Measurements from ENCODE around the gene FBF1.
"Not testable (repeated sequence)": the region's sequence is repeated elsewhere in the genome, so short reads cannot be mapped to it uniquely, and the experiment has no call there.

The FBF1 gene

GRCh38 chr17:75970626-75971025 lies 29.8 kb upstream of the FBF1 start:
- DNase-seq, result no peak
- Mint-ChIP-seq H3K4me1 (peaks cover 5% of the 10 kb centered on the region), H3K4me3 (no peak overlapping the region), H3K36me3 (ENCODE audit: low read depth) (peaks cover 5% of the 10 kb centered on the region), H3K9me3 (no peaks in the 10 kb centered on the region), H3K27ac (no peak overlapping the region), H3K27me3 (no peaks in the 10 kb centered on the region)
- no peak for ATAC-seq

GRCh38 chr17:75970011-75970523 lies 29.2 kb upstream of the FBF1 start:
- no peak overlapping the region for H3K27ac Mint-ChIP-seq
- ATAC-seq, result no peak
- H3K36me3 Mint-ChIP-seq (ENCODE audit: low read depth), result peaks cover 5% of the 10 kb centered on the region
- no peaks in the 10 kb centered on the region for H3K9me3 Mint-ChIP-seq
- H3K27me3 Mint-ChIP-seq, result no peaks in the 10 kb centered on the region
- peaks cover 3% of the 10 kb centered on the region for H3K4me1 Mint-ChIP-seq
- H3K4me3 Mint-ChIP-seq, result no peak overlapping the region
- DNase-seq, result no peak

DNA sequence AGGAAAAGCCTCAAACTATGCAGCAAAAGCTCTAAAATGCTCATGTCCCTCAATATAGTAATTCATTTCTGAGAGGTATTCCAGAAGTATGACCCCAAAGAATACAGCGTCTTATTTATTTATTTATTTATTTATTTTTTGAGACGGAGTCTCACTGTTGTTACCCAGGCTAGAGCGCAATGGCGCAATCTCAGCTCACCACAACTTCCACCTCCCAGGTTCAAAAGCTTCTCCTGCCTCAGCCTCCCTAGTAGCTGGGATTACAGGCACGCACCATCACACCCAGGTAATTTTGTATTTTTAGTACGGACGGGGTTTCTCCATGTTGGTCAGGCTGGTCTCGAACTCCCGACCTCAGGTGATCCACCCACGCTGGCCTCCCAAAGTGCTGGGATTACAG lies 28.2 kb upstream of the FBF1 start:
- not testable (repeated sequence) for H3K27ac Mint-ChIP-seq; ATAC-seq; H3K36me3 Mint-ChIP-seq (ENCODE audit: low read depth); H3K9me3 Mint-ChIP-seq; H3K4me1 Mint-ChIP-seq; DNase-seq; H3K27me3 Mint-ChIP-seq; H3K4me3 Mint-ChIP-seq

DNA sequence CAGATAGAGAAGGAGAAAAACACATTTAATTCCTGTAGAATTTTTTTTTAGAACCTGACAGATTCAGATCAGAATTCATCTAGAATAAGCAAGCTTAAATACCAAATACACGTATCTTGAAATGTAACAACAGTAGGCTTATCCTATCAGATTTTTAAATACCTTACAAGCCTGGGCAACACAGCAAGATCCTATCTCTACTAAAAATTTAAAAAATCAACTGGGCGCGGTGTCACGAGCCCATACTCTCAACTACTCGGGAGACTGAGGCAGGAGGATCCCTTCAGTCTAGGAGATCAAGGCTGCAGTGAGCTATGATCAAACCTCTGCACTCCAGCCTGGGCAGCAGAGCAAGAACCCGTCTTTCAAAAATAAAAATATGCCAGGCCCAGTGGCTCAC lies 24.6 kb upstream of the FBF1 start:
- Mint-ChIP-seq H3K9me3 (no peaks in the 10 kb centered on the region), H3K27me3 (no peaks in the 10 kb centered on the region), H3K4me3 (no peak overlapping the region), H3K4me1 (peaks cover 10% of the 10 kb centered on the region), H3K27ac (no peak overlapping the region), H3K36me3 (ENCODE audit: low read depth) (no peaks in the 10 kb centered on the region)
- DNase-seq (no peak), ATAC-seq (no peak)

DNA sequence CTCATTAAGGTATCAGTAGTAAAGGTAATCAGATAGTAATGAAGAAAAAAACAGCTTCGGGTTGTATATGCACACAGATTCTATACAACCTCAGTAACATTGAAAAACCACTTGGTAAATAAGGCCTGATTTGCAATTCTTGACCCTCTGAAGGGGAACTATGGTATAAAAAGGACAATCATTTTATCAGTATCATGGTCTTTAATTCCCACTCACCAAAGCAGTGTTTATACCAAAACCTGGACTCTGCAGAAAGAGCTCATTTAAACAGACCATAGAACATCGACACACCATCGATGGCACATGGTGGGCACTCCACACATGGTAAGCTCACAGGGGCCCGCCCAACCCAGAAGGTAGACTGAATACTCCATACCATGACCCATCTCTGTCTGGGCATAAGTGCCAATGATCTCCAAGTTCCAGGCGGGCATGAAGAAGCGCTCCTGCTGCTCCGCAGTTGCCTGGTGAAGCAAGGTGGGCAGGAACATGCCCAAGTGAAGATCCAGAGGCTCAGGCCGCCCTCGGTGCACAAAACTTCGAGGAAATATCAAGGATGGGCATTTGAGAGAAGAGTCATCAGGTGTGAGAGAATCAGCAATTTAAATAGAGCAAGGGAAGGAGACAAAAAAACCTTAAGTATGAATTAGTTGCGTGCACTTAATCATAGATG lies 19.1 kb upstream of the FBF1 start:
- Mint-ChIP-seq H3K9me3 (no peaks in the 10 kb centered on the region), H3K27ac (no peak overlapping the region), H3K4me3 (no peak overlapping the region), H3K27me3 (no peaks in the 10 kb centered on the region), H3K36me3 (ENCODE audit: low read depth) (peaks cover 9% of the 10 kb centered on the region), H3K4me1 (peaks cover 8% of the 10 kb centered on the region)
- ATAC-seq (no peak), DNase-seq (no peak)

GRCh38 chr17:75959051-75959838 lies 18.4 kb upstream of the FBF1 start:
- no peak overlapping the region for H3K27ac Mint-ChIP-seq
- ATAC-seq, result no peak
- H3K9me3 Mint-ChIP-seq, result no peaks in the 10 kb centered on the region
- H3K4me3 Mint-ChIP-seq, result no peak overlapping the region
- DNase-seq, result no peak
- H3K36me3 Mint-ChIP-seq (ENCODE audit: low read depth), result peaks cover 9% of the 10 kb centered on the region
- H3K4me1 Mint-ChIP-seq, result peaks cover 3% of the 10 kb centered on the region
- H3K27me3 Mint-ChIP-seq, result no peaks in the 10 kb centered on the region

GRCh38 chr17:75950855-75951554 lies 10.2 kb upstream of the FBF1 start:
- no peak for DNase-seq
- Mint-ChIP-seq H3K27me3 (no peaks in the 10 kb centered on the region), H3K36me3 (ENCODE audit: low read depth) (peaks cover 21% of the 10 kb centered on the region), H3K27ac (no peak overlapping the region), H3K4me3 (no peak overlapping the region), H3K4me1 (no peaks in the 10 kb centered on the region), H3K9me3 (no peaks in the 10 kb centered on the region)
- no peak for ATAC-seq

- H3K36me3 Mint-ChIP-seq (ENCODE audit: low read depth), result peaks cover 21% of the 10 kb centered on the region
- H3K4me1 Mint-ChIP-seq, result no peaks in the 10 kb centered on the region
- DNase-seq (no peak), ATAC-seq (no peak)
- H3K27ac Mint-ChIP-seq, result no peak overlapping the region
- H3K9me3 Mint-ChIP-seq, result no peaks in the 10 kb centered on the region
- no peak overlapping the region for H3K4me3 Mint-ChIP-seq
- H3K27me3 Mint-ChIP-seq, result no peaks in the 10 kb centered on the region
Observed at GRCh38 chr17:75950421-75950820, 9.6 kb upstream of the FBF1 start.

DNA sequence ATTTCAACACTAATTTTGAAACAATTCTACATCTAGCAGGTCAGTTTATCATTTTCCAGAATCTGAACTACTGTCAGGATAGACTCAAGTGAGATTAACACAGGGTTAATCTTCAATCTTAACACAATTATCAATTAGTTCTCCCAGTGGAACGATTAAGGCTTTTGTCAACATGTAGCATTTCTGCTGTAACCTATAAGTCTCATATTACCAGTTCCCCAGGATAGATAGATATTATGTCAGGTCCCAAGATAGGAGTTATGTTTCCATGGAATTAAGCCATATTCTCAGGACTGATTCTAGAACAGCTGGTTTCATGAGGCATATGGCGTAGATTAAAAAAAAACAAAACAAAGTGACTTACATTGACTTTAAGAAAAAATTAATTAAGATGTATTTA lies 4.4 kb upstream of the FBF1 start:
- H3K27ac Mint-ChIP-seq, result no peak overlapping the region
- peaks cover 5% of the 10 kb centered on the region for H3K36me3 Mint-ChIP-seq (ENCODE audit: low read depth)
- H3K4me3 Mint-ChIP-seq, result no peak overlapping the region
- no peaks in the 10 kb centered on the region for H3K9me3 Mint-ChIP-seq
- peaks cover 12% of the 10 kb centered on the region for H3K4me1 Mint-ChIP-seq
- DNase-seq (no peak), ATAC-seq (no peak)
- H3K27me3 Mint-ChIP-seq, result no peaks in the 10 kb centered on the region

DNA sequence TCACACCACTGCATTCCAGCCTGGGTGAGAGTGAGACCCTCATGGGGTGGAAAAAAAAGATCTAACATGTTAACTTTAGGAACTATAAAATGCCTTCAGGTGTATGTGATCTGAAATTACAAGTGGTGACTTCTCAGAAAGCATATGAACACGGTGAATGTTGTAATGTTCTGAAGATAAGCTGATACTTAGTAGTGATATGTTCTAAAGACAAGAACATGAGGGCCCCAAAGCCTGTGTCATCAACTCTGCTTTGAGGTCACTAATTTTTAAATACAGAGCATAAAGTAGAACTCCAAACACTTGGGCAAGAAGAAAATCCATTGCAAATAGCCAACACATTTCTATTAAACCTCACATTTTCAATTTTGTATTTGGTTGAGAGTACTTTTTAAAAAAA lies 2.6 kb upstream of the FBF1 start:
- no peaks in the 10 kb centered on the region for H3K27me3 Mint-ChIP-seq
- H3K9me3 Mint-ChIP-seq, result no peaks in the 10 kb centered on the region
- DNase-seq, result no peak
- no peaks in the 10 kb centered on the region for H3K36me3 Mint-ChIP-seq (ENCODE audit: low read depth)
- H3K4me1 Mint-ChIP-seq, result peaks cover 17% of the 10 kb centered on the region
- ATAC-seq, result no peak
- H3K27ac Mint-ChIP-seq, result no peak overlapping the region
- H3K4me3 Mint-ChIP-seq, result no peak overlapping the region

DNA sequence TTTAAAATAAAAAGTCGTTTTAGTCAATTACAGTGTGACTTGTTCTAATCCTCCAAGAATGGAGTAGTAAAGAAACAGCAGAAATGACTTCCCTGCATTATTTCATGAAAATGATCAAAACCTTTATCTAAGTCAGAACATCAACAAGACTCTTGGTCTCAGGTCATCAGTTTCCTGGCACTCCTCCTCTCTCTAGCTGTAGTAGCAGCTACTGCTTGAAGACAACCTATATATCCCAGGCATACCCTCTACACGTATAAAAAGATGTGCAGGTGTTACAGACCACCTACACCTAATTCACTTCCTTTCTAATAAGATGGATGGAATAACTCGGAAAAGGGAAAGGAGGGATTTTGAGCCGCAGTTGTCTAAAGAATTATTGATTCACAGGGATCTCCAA lies 1.6 kb upstream of the FBF1 start:
- no peak overlapping the region for H3K27ac Mint-ChIP-seq
- H3K9me3 Mint-ChIP-seq, result no peaks in the 10 kb centered on the region
- H3K4me1 Mint-ChIP-seq, result peaks cover 17% of the 10 kb centered on the region
- H3K36me3 Mint-ChIP-seq (ENCODE audit: low read depth), result no peaks in the 10 kb centered on the region
- no peaks in the 10 kb centered on the region for H3K27me3 Mint-ChIP-seq
- ATAC-seq (no peak), DNase-seq (no peak)
- no peak overlapping the region for H3K4me3 Mint-ChIP-seq

DNA sequence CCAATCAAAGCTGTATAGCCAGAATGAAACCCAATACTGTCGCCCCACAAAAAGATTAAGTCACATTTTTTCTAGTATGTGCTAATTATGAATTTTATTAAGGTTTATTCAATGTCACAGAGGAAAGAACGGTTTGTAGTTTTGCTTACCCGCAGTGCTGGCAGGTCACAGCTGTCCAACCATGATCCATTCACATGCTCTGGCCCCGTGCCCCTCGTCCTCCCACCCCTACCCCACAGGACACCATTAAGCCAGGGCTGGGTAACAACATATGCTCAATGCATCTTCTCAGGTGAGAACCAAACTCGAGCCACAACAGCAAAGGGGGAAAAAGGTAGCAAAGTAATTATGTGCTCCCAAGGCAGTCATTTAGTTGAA lies 589 bp upstream of the FBF1 start:
- Mint-ChIP-seq H3K27me3 (no peaks in the 10 kb centered on the region), H3K9me3 (no peaks in the 10 kb centered on the region), H3K4me3 (peak overlapping the region; percentile 91), H3K27ac (peak overlapping the region; percentile 58), H3K4me1 (peaks cover 17% of the 10 kb centered on the region), H3K36me3 (ENCODE audit: low read depth) (no peaks in the 10 kb centered on the region)
- no peak for DNase-seq
- no peak for ATAC-seq

DNA sequence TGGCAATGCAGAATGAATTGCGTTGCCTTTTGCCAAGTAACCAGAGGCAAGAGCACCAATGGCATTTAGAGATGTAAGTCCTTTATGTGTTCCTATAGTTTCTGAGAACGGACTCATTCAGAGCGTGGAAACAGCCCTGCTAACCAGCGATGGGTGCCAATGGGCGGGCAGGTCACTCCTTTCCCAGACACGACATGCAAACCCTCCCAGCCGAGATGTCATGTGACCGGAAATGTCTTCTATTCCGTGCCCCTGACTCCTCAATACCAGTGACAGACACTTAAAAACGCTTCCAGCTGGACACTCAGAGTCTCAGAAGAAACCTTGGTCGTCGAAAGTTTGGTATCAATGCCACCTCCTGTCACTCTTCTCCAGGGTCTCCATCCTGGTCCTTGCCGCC lies 3.2 kb downstream of the FBF1 start:
- peaks cover 2% of the 10 kb centered on the region for H3K36me3 Mint-ChIP-seq (ENCODE audit: low read depth)
- H3K27me3 Mint-ChIP-seq, result no peaks in the 10 kb centered on the region
- H3K4me1 Mint-ChIP-seq, result peaks cover 17% of the 10 kb centered on the region
- no peaks in the 10 kb centered on the region for H3K9me3 Mint-ChIP-seq
- H3K4me3 Mint-ChIP-seq, result no peak overlapping the region
- ATAC-seq (no peak), DNase-seq (no peak)
- no peak overlapping the region for H3K27ac Mint-ChIP-seq

DNA sequence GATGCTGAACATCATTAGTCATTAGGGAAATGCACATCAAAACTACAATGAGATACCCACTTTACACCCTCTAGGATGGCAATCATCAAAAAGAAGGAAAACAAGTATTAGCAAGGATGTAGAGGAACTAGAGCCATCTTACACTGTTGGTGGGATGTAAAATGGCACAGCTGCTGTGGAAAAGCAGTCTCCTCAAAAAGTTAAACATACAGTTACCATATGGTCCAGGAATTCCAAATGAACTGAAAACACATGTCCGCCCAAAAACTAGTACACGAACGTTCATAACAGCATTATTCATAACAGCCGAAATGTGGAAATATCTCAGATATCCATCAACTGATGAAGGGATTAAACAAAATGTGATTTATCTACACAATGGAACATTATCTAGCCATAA lies 7.0 kb downstream of the FBF1 start:
- DNase-seq, result no peak
- peaks cover 2% of the 10 kb centered on the region for H3K36me3 Mint-ChIP-seq (ENCODE audit: low read depth)
- no peaks in the 10 kb centered on the region for H3K4me1 Mint-ChIP-seq
- no peaks in the 10 kb centered on the region for H3K9me3 Mint-ChIP-seq
- no peak overlapping the region for H3K27ac Mint-ChIP-seq
- ATAC-seq, result no peak
- H3K27me3 Mint-ChIP-seq, result no peaks in the 10 kb centered on the region
- H3K4me3 Mint-ChIP-seq, result no peak overlapping the region

GRCh38 chr17:75932852-75933251 lies 8.0 kb downstream of the FBF1 start:
- DNase-seq (no peak), ATAC-seq (no peak)
- no peaks in the 10 kb centered on the region for H3K27me3 Mint-ChIP-seq

More at GRCh38 chr17:75932852-75933251, 8.0 kb downstream of the FBF1 start:
- Mint-ChIP-seq H3K4me1 (no peaks in the 10 kb centered on the region), H3K27ac (no peak overlapping the region), H3K9me3 (no peaks in the 10 kb centered on the region), H3K4me3 (no peak overlapping the region), H3K36me3 (ENCODE audit: low read depth) (peaks cover 4% of the 10 kb centered on the region)
